ENCODE data around the gene TP53.

The TP53 gene

GRCh38 chr17:7716901-7717755 lies 29.8 kb upstream of the TP53 start, which contains the start of gene DNAH2 (continued):
- no peak for TF ChIP-seq ZNF23 (tag by site-specific recombination; IDR thresholded peaks at IDR 0.05; ENCODE audit: borderline replicate concordance)
- 0 out of 2 replicates have a peak, but pooled peaks have one; percentile 19 for TF ChIP-seq ZNF239 (tag by site-specific recombination; IDR thresholded peaks at IDR 0.05)
- peak; percentile 44; the same call in 1 of the 2 replicates for TF ChIP-seq ZNF623 (tag by site-specific recombination; IDR thresholded peaks at IDR 0.05)
- TF ChIP-seq ZSCAN30 (tag by site-specific recombination; IDR thresholded peaks at IDR 0.05), result peak; percentile 93
- TF ChIP-seq ZNF514 (tag by site-specific recombination; IDR thresholded peaks at IDR 0.05), result no peak
- TF ChIP-seq ZNF37A (tag by site-specific recombination; IDR thresholded peaks at IDR 0.05), result no peak
- TF ChIP-seq ZNF18 (tag by site-specific recombination; IDR thresholded peaks at IDR 0.05), result peak; percentile 65
- no peak for TF ChIP-seq ZNF670 (tag by site-specific recombination; IDR thresholded peaks at IDR 0.05; ENCODE audit: low read depth)
- TF ChIP-seq ZNF2 (tag by site-specific recombination; IDR thresholded peaks at IDR 0.05), result peak; percentile 97
- TF ChIP-seq ZNF692 (tag by site-specific recombination; IDR thresholded peaks at IDR 0.05), result peak; percentile 97
- TF ChIP-seq SCRT1 (tag by site-specific recombination; IDR thresholded peaks at IDR 0.05; ENCODE audit: borderline replicate concordance), result no peak
- TF ChIP-seq, protein P1, sequence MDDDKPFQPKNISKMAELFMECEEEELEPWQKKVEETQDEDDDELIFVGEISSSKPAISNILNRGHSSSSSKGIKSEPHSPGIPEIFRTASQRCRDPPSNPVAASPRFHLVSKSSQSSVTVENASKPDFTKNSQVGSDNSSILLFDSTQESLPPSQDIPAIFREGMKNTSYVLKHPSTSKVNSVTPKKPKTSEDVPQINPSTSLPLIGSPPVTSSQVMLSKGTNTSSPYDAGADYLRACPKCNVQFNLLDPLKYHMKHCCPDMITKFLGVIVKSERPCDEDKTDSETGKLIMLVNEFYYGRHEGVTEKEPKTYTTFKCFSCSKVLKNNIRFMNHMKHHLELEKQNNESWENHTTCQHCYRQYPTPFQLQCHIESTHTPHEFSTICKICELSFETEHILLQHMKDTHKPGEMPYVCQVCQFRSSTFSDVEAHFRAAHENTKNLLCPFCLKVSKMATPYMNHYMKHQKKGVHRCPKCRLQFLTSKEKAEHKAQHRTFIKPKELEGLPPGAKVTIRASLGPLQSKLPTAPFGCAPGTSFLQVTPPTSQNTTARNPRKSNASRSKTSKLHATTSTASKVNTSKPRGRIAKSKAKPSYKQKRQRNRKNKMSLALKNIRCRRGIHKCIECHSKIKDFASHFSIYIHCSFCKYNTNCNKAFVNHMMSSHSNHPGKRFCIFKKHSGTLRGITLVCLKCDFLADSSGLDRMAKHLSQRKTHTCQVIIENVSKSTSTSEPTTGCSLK (tag by site-specific recombination; IDR thresholded peaks at IDR 0.05), result no peak
- peak; percentile 97 for TF ChIP-seq SP3 (tag by site-specific recombination; IDR thresholded peaks at IDR 0.05)
- TF ChIP-seq ZNF473 (tag by site-specific recombination; IDR thresholded peaks at IDR 0.05), result no peak
- peak; percentile 52 for TF ChIP-seq ZNF654 (tag by site-specific recombination; IDR thresholded peaks at IDR 0.05; ENCODE audit: low read depth)
- TF ChIP-seq, protein P2, sequence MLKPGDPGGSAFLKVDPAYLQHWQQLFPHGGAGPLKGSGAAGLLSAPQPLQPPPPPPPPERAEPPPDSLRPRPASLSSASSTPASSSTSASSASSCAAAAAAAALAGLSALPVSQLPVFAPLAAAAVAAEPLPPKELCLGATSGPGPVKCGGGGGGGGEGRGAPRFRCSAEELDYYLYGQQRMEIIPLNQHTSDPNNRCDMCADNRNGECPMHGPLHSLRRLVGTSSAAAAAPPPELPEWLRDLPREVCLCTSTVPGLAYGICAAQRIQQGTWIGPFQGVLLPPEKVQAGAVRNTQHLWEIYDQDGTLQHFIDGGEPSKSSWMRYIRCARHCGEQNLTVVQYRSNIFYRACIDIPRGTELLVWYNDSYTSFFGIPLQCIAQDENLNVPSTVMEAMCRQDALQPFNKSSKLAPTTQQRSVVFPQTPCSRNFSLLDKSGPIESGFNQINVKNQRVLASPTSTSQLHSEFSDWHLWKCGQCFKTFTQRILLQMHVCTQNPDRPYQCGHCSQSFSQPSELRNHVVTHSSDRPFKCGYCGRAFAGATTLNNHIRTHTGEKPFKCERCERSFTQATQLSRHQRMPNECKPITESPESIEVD (tag by site-specific recombination; IDR thresholded peaks at IDR 0.05), result no peak
- TF ChIP-seq ZNF645 (tag by site-specific recombination; IDR thresholded peaks at IDR 0.05), result no peak
- TF ChIP-seq ZFP41 (tag by site-specific recombination; IDR thresholded peaks at IDR 0.05; ENCODE audit: borderline replicate concordance), result no peak
- TF ChIP-seq ZNF792 (tag by site-specific recombination; IDR thresholded peaks at IDR 0.05), result no peak
- peak; percentile 28; the same call in 1 of the 2 replicates for TF ChIP-seq ZBTB1 (tag by site-specific recombination; IDR thresholded peaks at IDR 0.05)
- TF ChIP-seq ZFP37 (tag by site-specific recombination; IDR thresholded peaks at IDR 0.05), result peak; percentile 97
- TF ChIP-seq, protein P3, sequence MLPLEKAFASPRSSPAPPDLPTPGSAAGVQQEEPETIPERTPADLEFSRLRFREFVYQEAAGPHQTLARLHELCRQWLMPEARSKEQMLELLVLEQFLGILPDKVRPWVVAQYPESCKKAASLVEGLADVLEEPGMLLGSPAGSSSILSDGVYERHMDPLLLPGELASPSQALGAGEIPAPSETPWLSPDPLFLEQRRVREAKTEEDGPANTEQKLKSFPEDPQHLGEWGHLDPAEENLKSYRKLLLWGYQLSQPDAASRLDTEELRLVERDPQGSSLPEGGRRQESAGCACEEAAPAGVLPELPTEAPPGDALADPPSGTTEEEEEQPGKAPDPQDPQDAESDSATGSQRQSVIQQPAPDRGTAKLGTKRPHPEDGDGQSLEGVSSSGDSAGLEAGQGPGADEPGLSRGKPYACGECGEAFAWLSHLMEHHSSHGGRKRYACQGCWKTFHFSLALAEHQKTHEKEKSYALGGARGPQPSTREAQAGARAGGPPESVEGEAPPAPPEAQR (tag by site-specific recombination; IDR thresholded peaks at IDR 0.05), result peak; percentile 93
- TF ChIP-seq ZNF404 (tag by site-specific recombination; IDR thresholded peaks at IDR 0.05), result no peak
- TF ChIP-seq ZNF529 (tag by site-specific recombination; IDR thresholded peaks at IDR 0.05; ENCODE audit: insufficient replicate concordance), result no peak
- TF ChIP-seq MZF1 (tag by site-specific recombination; IDR thresholded peaks at IDR 0.05; ENCODE audit: borderline replicate concordance), result peak; percentile 32; the same call in 1 of the 2 replicates
- TF ChIP-seq ZBTB20 (tag by site-specific recombination; IDR thresholded peaks at IDR 0.05), result peak; percentile 66; the same call in 1 of the 2 replicates
- TF ChIP-seq ZNF211 (tag by site-specific recombination; IDR thresholded peaks at IDR 0.05; ENCODE audit: low read depth), result no peak
- TF ChIP-seq ZNF335 (tag by site-specific recombination; conservative IDR thresholded peaks at IDR 0.05), result peak; percentile 93
- TF ChIP-seq ZNF521 (tag by site-specific recombination; IDR thresholded peaks at IDR 0.05), result no peak
- TF ChIP-seq EGR2 (tag by site-specific recombination; IDR thresholded peaks at IDR 0.05; ENCODE audit: low read depth), result peak; percentile 83
- peak; percentile 66; the same call in 1 of the 2 replicates for TF ChIP-seq BCL11B (tag by site-specific recombination; IDR thresholded peaks at IDR 0.05; ENCODE audit: low read depth)
